Lung microvascular endothelial cell (primary cell): ENCODE measurements around the gene ATOH8. TPM values are rescaled to one million over a fixed set of nuclear protein-coding genes. Genes with fewer than 3 reads are reported as not detected.
"Not testable (repeated sequence)": the region's sequence is repeated elsewhere in the genome, so short reads cannot be mapped to it uniquely, and the experiment has no call there.

Source experiments
- DNase-seq, 2 donors: peaks; one replicate each; pipeline versions ENCODE4 v3.0.0 to v3.0.0-alpha.2; 2010; ENCODE audit warnings: low read depth in 2 of 2
- total RNA-seq: library from RNA; depleted of rRNA; stranded (reverse); fragments of >200 nt; gene quantifications from 2 replicates; pipeline ENCODE4 v1.2.1, GENCODE V29; 2014

ATOH8 gene
- total RNA-seq, 1 donor from 2014 or later = 44.6 TPM

DNA sequence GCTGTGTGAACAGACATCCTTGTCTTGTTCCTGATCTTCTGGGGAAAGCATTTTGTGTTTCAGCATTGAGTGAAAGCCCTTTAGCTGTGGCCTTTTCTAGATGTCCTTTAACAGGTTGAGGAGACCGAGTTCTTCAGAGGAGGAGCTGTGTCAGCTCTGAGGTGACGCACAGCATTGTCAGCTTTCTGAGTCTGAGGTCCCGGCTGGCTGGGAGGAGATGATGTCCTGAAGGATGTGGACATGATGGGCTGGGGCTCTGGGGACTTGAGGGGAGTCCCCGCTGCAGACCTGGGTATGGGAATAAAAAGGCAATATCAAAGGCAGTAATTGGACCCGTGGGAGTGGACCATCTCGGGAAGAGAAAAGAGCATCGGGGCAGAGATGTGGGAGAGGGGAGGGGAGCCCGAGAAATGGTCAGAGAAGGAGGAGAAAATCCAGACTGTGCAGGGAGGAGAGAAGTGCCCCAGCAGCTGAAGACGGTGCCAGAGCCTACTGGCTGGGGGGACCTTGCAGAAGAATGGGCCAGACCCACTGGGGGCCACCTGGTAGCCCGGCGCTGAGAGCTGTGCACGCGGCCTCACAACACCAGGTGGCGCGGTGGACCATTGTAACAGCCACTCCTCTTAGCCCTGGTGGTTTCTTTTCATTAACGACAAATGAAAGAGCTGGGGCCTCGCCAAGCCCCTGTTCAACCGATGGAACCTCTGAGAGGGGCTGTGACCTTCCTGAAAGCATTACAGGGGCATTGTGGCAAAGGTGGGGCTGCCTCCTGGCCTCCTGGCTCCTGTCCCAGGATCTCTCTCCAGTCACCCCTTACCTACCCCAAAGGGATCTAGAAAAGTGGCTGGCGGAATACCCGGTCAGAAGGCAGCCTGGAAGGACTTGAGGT is 73.4 kb downstream of the ATOH8 start:
- peak; percentile 66 to 76 for DNase-seq

DNA sequence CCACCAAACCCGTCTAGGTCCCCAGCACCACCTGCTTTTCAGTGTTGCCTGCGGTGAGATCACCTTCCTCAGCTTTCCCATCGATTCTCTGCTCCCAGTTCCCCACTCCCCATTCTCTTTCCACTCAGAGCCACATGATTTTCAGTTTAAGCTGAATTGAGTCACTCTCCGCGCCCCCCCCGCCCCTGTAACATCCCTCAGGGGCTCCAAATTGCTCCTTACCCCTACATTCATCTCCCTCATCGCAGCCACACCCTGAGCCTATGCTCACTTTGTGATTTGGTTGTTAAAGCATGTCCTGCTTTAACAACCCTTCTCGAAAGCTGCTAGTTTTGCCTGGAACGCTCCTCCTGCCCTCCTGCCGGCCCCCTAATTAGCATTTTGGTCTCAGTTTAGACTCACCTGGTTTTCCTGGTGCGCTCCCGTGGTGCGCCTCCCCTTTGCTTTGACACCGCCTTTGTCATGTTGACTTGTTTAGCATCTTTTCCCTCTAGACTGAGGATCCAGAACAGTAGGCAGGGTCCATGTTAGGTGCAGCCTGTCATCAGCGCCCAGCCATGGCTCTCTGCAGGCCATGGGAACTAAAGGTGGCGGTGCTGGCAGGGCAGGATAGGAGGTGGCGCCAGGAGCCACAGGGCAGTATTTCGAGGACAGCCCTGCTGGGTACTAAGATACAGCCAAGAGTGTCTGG is 74.2 kb downstream of the ATOH8 start:
- DNase-seq = no peak

DNA sequence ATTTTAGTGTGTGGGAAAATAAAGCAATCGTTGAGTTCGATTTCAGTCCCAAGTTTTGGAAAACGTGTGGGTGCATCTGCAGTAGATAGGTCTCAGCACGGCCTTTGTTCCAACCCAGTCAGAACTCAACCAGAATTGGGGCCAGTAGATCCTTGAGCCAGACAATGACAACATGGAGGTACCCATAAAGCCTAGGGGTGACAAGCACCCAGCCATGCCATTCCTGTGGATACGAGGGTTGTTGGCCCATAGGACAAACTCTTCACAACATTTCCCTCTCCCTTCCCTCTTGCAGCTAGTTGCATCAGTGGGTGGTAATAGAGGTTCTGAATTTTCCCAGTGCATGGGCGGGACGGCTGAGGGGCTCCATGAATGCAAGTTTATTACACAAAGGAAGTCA is 74.9 kb downstream of the ATOH8 start:
- no peak for DNase-seq

DNA sequence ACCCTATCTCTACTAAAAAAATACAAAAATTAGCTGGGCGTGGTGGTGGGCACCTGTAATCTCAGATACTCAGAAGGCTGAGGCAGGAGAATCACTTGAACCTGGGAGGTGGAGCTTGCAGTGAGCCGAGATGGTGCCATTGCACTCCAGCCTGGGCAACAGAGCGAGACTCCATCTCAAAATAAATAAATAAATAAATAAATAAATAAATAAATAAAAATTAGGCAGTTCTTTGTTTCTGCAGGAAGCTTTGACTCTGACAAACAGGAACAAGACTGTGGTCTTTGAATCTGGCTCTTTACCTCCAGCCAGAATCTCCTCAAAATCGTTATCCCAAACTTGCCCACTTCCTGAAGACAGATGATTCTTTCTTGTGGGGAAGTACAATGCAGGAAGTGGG is 75.6 kb downstream of the ATOH8 start:
- DNase-seq = not testable (repeated sequence)

DNA sequence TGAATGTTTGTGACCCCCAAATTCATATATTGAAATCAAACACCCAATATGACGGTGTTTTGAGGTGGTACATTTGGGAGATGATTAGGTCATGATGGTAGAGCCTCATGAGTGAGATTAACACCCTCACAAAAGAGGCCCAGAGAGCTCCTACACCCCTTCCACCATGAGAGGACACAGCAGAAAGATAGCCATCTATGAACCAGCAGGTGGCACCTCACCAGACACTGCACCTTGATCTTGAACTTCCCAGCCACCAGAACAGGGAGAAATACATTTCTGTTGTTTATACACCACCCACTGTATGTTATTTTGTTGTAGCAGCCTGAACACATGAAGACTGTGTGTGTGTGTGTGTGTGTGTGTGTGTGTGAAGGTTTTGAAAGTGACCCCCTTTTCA is 76.9 kb downstream of the ATOH8 start:
- peak in 1 of 2 donors; percentile 29 for DNase-seq

DNA sequence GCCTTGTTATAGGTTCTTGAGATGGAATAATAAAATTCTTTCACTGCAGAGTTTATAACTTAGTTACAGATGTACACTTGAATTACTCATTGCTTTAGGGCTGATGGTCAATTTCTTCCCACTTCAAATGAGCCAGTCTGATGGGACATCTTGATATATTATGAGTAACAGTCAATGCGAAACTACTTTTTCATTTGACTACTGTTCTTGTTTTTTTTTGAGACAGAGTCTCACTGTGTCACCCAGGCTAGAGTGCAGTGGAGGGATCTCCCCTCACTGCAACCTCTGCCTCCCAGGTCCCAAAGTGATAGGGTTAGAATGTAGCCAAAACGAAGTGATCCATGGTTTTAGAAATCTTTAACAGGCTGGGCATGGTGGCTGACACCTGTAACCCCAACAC is 77.9 kb downstream of the ATOH8 start:
- DNase-seq = no peak

DNA sequence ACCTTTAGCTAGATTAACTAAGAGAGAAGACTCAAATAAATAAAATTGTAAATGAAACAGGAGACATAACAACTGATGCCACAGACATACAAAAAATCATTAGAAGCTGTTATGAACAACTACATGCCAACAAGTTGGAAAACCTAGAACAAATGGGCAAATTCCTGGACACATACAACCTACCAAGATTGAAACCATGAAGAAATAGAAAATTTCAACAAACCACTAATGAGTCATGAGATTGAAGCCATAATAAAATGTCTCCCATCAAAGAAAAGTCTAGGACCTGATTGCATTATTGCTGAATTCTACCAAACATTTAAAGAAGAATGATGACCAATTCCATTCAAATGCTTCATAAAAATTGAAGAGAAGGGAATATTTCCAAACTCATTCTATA is 80.7 kb downstream of the ATOH8 start:
- no peak for DNase-seq

Other genes starting within 250 kb of the ATOH8 start
- 74.1 and 108 TPM in 2 replicates for gene MAT2A, start 214.8 kb upstream of the ATOH8 start, total RNA-seq
- gene GGCX, start 192.5 kb upstream of the ATOH8 start, total RNA-seq = 24.0 and 31.9 TPM in 2 replicates
- gene VAMP8, start 176.4 kb upstream of the ATOH8 start, total RNA-seq = 9.7 and 13.7 TPM in 2 replicates
- gene VAMP5, start 169.6 kb upstream of the ATOH8 start, total RNA-seq = 85.9 and 135 TPM in 2 replicates
- gene RNF181, start 158.2 kb upstream of the ATOH8 start, total RNA-seq = 212 and 226 TPM in 2 replicates
- 6.1 and 14.7 TPM in 2 replicates for gene TMEM150A, start 151.3 kb upstream of the ATOH8 start, total RNA-seq
- 14.8 and 23.8 TPM in 2 replicates for gene C2orf68, start 141.9 kb upstream of the ATOH8 start, total RNA-seq
- 29.6 and 29.9 TPM in 2 replicates for gene USP39, start 137.8 kb upstream of the ATOH8 start, total RNA-seq
- not detected in 2 replicates for gene SFTPB, start 85.8 kb upstream of the ATOH8 start, total RNA-seq
- not detected in 2 replicates for gene GNLY, start 59.6 kb upstream of the ATOH8 start, total RNA-seq
- 2.2 and 3.1 TPM in 2 replicates for gene ST3GAL5, start 135.0 kb downstream of the ATOH8 start, total RNA-seq